H9 (cell line): Measurements from ENCODE around the gene NBDY. TPM values are rescaled to one million over a fixed set of nuclear protein-coding genes. Genes with fewer than 3 reads are reported as not detected.

Source experiments
- DNase-seq: peaks from one replicate; pipeline ENCODE4 v3.0.0-alpha.2; 2017
- H2AFZ ChIP-seq: one replicate; pipeline ENCODE4 v1.6.1; 2013; ENCODE audit warnings: mild to moderate bottlenecking, low read length, control low read depth, moderate library complexity
- H2AK5ac ChIP-seq: 2 replicates; pipeline ENCODE4 v1.6.1; 2013; ENCODE audit warnings: low read length, control low read depth, mixed read lengths; ENCODE audit not compliant: insufficient read length
- H2BK120ac ChIP-seq: one replicate; pipeline ENCODE4 v1.6.1; 2013; ENCODE audit warnings: low read depth, mild to moderate bottlenecking, low read length, control low read depth, inconsistent platforms; ENCODE audit not compliant: poor library complexity, severe bottlenecking
- H2BK12ac ChIP-seq: 2 replicates; pipeline ENCODE4 v1.6.1; 2013; ENCODE audit warnings: low read length, control low read depth, mixed read lengths, low read depth; ENCODE audit not compliant: insufficient read length
- H2BK15ac ChIP-seq: 2 replicates; pipeline ENCODE4 v1.6.1; 2013; ENCODE audit warnings: low read depth, low read length, control low read depth
- H2BK20ac ChIP-seq: one replicate; pipeline ENCODE4 v1.6.1; 2013; ENCODE audit warnings: low read depth, mild to moderate bottlenecking, low read length, control low read depth, inconsistent platforms; ENCODE audit not compliant: poor library complexity, severe bottlenecking
- H2BK5ac ChIP-seq: 2 replicates; pipeline ENCODE4 v1.6.1; 2013; ENCODE audit warnings: low read length, control low read depth, mixed read lengths; ENCODE audit not compliant: insufficient read length
- H3K14ac ChIP-seq: 2 replicates; pipeline ENCODE4 v1.6.1; 2013; ENCODE audit warnings: low read length, control low read depth; ENCODE audit not compliant: insufficient read depth
- H3K18ac ChIP-seq: 2 replicates; pipeline ENCODE4 v1.6.1; 2013; ENCODE audit warnings: low read depth, mild to moderate bottlenecking, mixed read lengths, low read length, control low read depth; ENCODE audit not compliant: insufficient read length
- H3K23ac ChIP-seq: 2 replicates; pipeline ENCODE4 v1.6.1; 2013; ENCODE audit warnings: low read length, control low read depth, mixed read lengths, low read depth; ENCODE audit not compliant: insufficient read length
- H3K23me2 ChIP-seq: 2 replicates; pipeline ENCODE4 v1.6.1; 2013; ENCODE audit warnings: low read depth, mild to moderate bottlenecking, mixed read lengths, low read length, control low read depth; ENCODE audit not compliant: insufficient read length, poor library complexity, severe bottlenecking
- H3K27ac ChIP-seq: 2 replicates; pipeline ENCODE4 v1.5.1; 2013; ENCODE audit warnings: low read length, control low read depth, mixed read lengths, low read depth; ENCODE audit not compliant: insufficient read length
- H3K27me3 ChIP-seq: 2 replicates; pipeline ENCODE4 v1.6.1; 2013; ENCODE audit warnings: low read length, control low read depth, inconsistent platforms; ENCODE audit not compliant: insufficient read depth
- H3K4ac ChIP-seq: 2 replicates; pipeline ENCODE4 v1.6.1; 2013; ENCODE audit warnings: low read depth, mild to moderate bottlenecking, control low read depth, inconsistent platforms, low read length, moderate library complexity
- H3K4me1 ChIP-seq: 2 replicates; pipeline ENCODE4 v1.6.1; 2013; ENCODE audit warnings: low read length, control low read depth, inconsistent platforms; ENCODE audit not compliant: insufficient read depth
- H3K4me2 ChIP-seq: 2 replicates; pipeline ENCODE4 v1.6.1; 2013; ENCODE audit warnings: low read length, control low read depth, mixed read lengths; ENCODE audit not compliant: insufficient read length, insufficient read depth
- H3K56ac ChIP-seq: 2 replicates; pipeline ENCODE4 v1.6.1; 2013; ENCODE audit warnings: low read depth, mild to moderate bottlenecking, mixed read lengths, low read length, control low read depth; ENCODE audit not compliant: insufficient read length
- H3K79me1 ChIP-seq: 2 replicates; pipeline ENCODE4 v1.6.1; 2013; ENCODE audit warnings: low read depth, mild to moderate bottlenecking, moderate library complexity, low read length, control low read depth, inconsistent platforms; ENCODE audit not compliant: insufficient read depth, poor library complexity, severe bottlenecking
- H3K79me2 ChIP-seq: 2 replicates; pipeline ENCODE4 v1.6.1; 2013; ENCODE audit warnings: low read length, control low read depth, inconsistent platforms; ENCODE audit not compliant: insufficient read depth
- H3K9ac ChIP-seq: 2 replicates; pipeline ENCODE4 v1.6.1; 2013; ENCODE audit warnings: low read length, control low read depth, mixed read lengths; ENCODE audit not compliant: insufficient read length; ENCODE audit errors: extremely low read depth
- H3K9me3 ChIP-seq: one replicate; pipeline ENCODE4 v1.6.1; 2013; ENCODE audit warnings: low read depth, low read length, inconsistent platforms; ENCODE audit not compliant: control insufficient read depth
- H3T11ph ChIP-seq: one replicate; pipeline ENCODE4 v1.6.1; 2013; ENCODE audit warnings: mild to moderate bottlenecking, low read length, control low read depth, inconsistent platforms
- H4K20me1 ChIP-seq: one replicate; pipeline ENCODE4 v1.6.1; 2013; ENCODE audit not compliant: control insufficient read depth, insufficient read length, insufficient read depth
- H4K5ac ChIP-seq: 2 replicates; pipeline ENCODE4 v1.6.1; 2013; ENCODE audit warnings: low read depth, mild to moderate bottlenecking, mixed read lengths, low read length, control low read depth; ENCODE audit not compliant: insufficient read length
- H4K8ac ChIP-seq: replicated peaks from 2 replicates; pipeline ENCODE4 v1.6.1; 2013; ENCODE audit warnings: low read length, control low read depth, mixed read lengths, low read depth; ENCODE audit not compliant: insufficient read length
- H4K91ac ChIP-seq: 2 replicates; pipeline ENCODE4 v1.6.1; 2013; ENCODE audit warnings: low read depth, mild to moderate bottlenecking, moderate library complexity, mixed read lengths, low read length, control low read depth; ENCODE audit not compliant: insufficient read length
- H3K27ac Mint-ChIP-seq, 3 experiments: 2 replicates in 2 of 3; 3 replicates in 1 of 3; pipeline ENCODE4 v1.8.0; 2020 to 2021; ENCODE audit warnings: mixed read lengths in 3 of 3, mild to moderate bottlenecking in 1 of 3, moderate library complexity in 1 of 3
- H3K27me3 Mint-ChIP-seq: 2 replicates; pipeline ENCODE4 v1.8.0; 2021; ENCODE audit warnings: low read depth, mild to moderate bottlenecking, moderate library complexity, mixed read lengths
- H3K36me3 Mint-ChIP-seq, 3 experiments: 2 replicates in 2 of 3; 3 replicates in 1 of 3; pipeline ENCODE4 v1.8.0; 2020 to 2021; ENCODE audit warnings: low read depth in 3 of 3, mixed read lengths in 3 of 3; ENCODE audit not compliant: insufficient read depth in 1 of 3
- H3K4me1 Mint-ChIP-seq, 2 experiments: 2 replicates each; pipeline ENCODE4 v1.8.0; 2020; ENCODE audit warnings: mixed read lengths in 2 of 2
- H3K4me3 Mint-ChIP-seq, 2 experiments: 2 replicates in 1 of 2; 3 replicates in 1 of 2; pipeline ENCODE4 v1.8.0; 2020 to 2021; ENCODE audit warnings: mild to moderate bottlenecking in 2 of 2, mixed read lengths in 2 of 2, moderate library complexity in 1 of 2
- H3K9me3 Mint-ChIP-seq, 2 experiments: 2 replicates in 1 of 2; 3 replicates in 1 of 2; pipeline ENCODE4 v1.8.0; 2020; ENCODE audit warnings: mild to moderate bottlenecking in 2 of 2, mixed read lengths in 2 of 2, moderate library complexity in 1 of 2
- CTCF ChIP-seq: fragments of 200-600 bp; sonication (generic); conservative IDR thresholded peaks from 3 replicates; pipeline ENCODE4 v1.8.0; 2021; ENCODE audit warnings: antibody characterized with exemption, mild to moderate bottlenecking
- WGBS: extraction: QIAGEN DNeasy Blood & Tissue Kit; methylation state at CpG from one replicate; pipeline ENCODE4 v1.1.7; 2013; ENCODE audit warnings: missing lambda C conversion rate, low lambda C conversion rate, mixed read lengths; ENCODE audit not compliant: insufficient read length; ENCODE audit errors: extremely low coverage; 5-methylcytosine and 5-hydroxymethylcytosine counted together
- total RNA-seq: library from RNA; stranded (reverse); gene quantifications from 2 replicates; pipeline ENCODE4 v1.2.1, GENCODE V29; 2021

Gene NBDY
- total RNA-seq, 1 experiment from 2014 or later, result 62.5 TPM

GRCh38 chrX:56817179-56817578 is 88.1 kb downstream of the NBDY start:
- H3K79me1 ChIP-seq, result no peaks in the 10 kb centered on the region
- no peak overlapping the region for H3K4ac ChIP-seq
- H2BK20ac ChIP-seq, result no peak overlapping the region
- no peaks in the 10 kb centered on the region for H3K9me3 ChIP-seq
- H3K23ac ChIP-seq, result no peak overlapping the region
- H4K20me1 ChIP-seq, result no peaks in the 10 kb centered on the region
- H3K4me2 ChIP-seq, result no peak overlapping the region
- no peak overlapping the region for H2BK5ac ChIP-seq
- Mint-ChIP-seq H3K27me3 (no peaks in the 10 kb centered on the region; the same call in none of the 2 replicates), H3K27ac (no peak overlapping the region), H3K4me3 (no peak overlapping the region), H3K9me3 (peaks cover 38 to 43% of the 10 kb centered on the region in 2 experiments), H3K36me3 (peaks cover 9 to 20% (median 16%) of the 10 kb centered on the region in 3 experiments), H3K4me1 (peaks cover 0 to 4% of the 10 kb centered on the region in 2 experiments; a peak in 2 of 4 replicates)
- no peaks in the 10 kb centered on the region for H3K79me2 ChIP-seq
- no peak overlapping the region for H4K8ac ChIP-seq
- H3K14ac ChIP-seq, result no peak overlapping the region
- no peaks in the 10 kb centered on the region for H3K27me3 ChIP-seq
- DNase-seq, result no peak
- H2AK5ac ChIP-seq, result no peak overlapping the region
- H3K27ac ChIP-seq, result no peak overlapping the region
- H4K5ac ChIP-seq, result no peak overlapping the region
- no peaks in the 10 kb centered on the region for H3K4me1 ChIP-seq
- no peak overlapping the region for H3K9ac ChIP-seq
- no CpG with 5 or more reads among the region's 5 CpGs for WGBS
- no peak overlapping the region for H2AFZ ChIP-seq
- no peak for TF ChIP-seq CTCF
- H3K56ac ChIP-seq, result no peak overlapping the region
- H3T11ph ChIP-seq, result no peak overlapping the region
- H2BK15ac ChIP-seq, result no peak overlapping the region
- H3K23me2 ChIP-seq, result no peaks in the 10 kb centered on the region
- H3K18ac ChIP-seq, result no peak overlapping the region
- H2BK120ac ChIP-seq, result no peak overlapping the region
- no peak overlapping the region for H2BK12ac ChIP-seq
- H4K91ac ChIP-seq, result no peak overlapping the region
